HG02678 (cell line): ENCODE data around the gene ATG7.
"Not testable (repeated sequence)": the region's sequence is repeated elsewhere in the genome, so short reads cannot be mapped to it uniquely, and the experiment has no call there.

Experiments used
- ATAC-seq: cut with Tn5 transposase; IDR thresholded peaks from one replicate; pipeline ENCODE4 v1.9.1; 2021; ENCODE audit warnings: mild to moderate bottlenecking, moderate library complexity; ENCODE audit not compliant: unreplicated experiment

Gene ATG7

GRCh38 chr3:11420066-11420465 is 147.9 kb downstream of the ATG7 start:
- no peak for ATAC-seq

GRCh38 chr3:11422291-11422690 is 150.1 kb downstream of the ATG7 start:
- ATAC-seq = no peak

GRCh38 chr3:11423868-11424267 is 151.7 kb downstream of the ATG7 start:
- ATAC-seq = no peak

GRCh38 chr3:11424277-11424676 is 152.1 kb downstream of the ATG7 start:
- no peak for ATAC-seq

- ATAC-seq = no peak
These were observed 158.0 kb downstream of the ATG7 start for GRCh38 chr3:11430207-11430606.

- no peak for ATAC-seq
These were observed 158.4 kb downstream of the ATG7 start for GRCh38 chr3:11430624-11431023.

GRCh38 chr3:11431319-11431718 is 159.1 kb downstream of the ATG7 start:
- no peak for ATAC-seq

- ATAC-seq = no peak
These were observed 161.9 kb downstream of the ATG7 start for GRCh38 chr3:11434017-11434526.

GRCh38 chr3:11434563-11435096 is 162.4 kb downstream of the ATG7 start:
- ATAC-seq = no peak

GRCh38 chr3:11435440-11436165 is 163.4 kb downstream of the ATG7 start:
- ATAC-seq = no peak

GRCh38 chr3:11436775-11437174 is 164.6 kb downstream of the ATG7 start:
- ATAC-seq = no peak

GRCh38 chr3:11437506-11437905 is 165.3 kb downstream of the ATG7 start:
- ATAC-seq = no peak

- ATAC-seq = no peak
These were observed 166.4 kb downstream of the ATG7 start for GRCh38 chr3:11438646-11439045.

GRCh38 chr3:11441346-11441745 is 169.1 kb downstream of the ATG7 start:
- not testable (repeated sequence) for ATAC-seq

- no peak for ATAC-seq
These were observed 172.2 kb downstream of the ATG7 start for GRCh38 chr3:11444404-11444803.

GRCh38 chr3:11445193-11445592 is 173.0 kb downstream of the ATG7 start:
- ATAC-seq = not testable (repeated sequence)

- ATAC-seq = no peak
These were observed 173.7 kb downstream of the ATG7 start for GRCh38 chr3:11445883-11446282.

GRCh38 chr3:11447584-11448200 is 175.5 kb downstream of the ATG7 start:
- no peak for ATAC-seq

- no peak for ATAC-seq
These were observed 177.8 kb downstream of the ATG7 start for GRCh38 chr3:11450015-11450414.

GRCh38 chr3:11452312-11452711 is 180.1 kb downstream of the ATG7 start:
- ATAC-seq = no peak

GRCh38 chr3:11452885-11453847 is 181.0 kb downstream of the ATG7 start:
- ATAC-seq = no peak
